ENCODE data around the gene SUPT20H. TPM values are rescaled to one million over a fixed set of nuclear protein-coding genes. Genes with fewer than 3 reads are reported as not detected.

Gene SUPT20H
- total and polyA plus RNA-seq, 2 experiments from 2014 or later: 68.7 to 98.2 TPM

GRCh38 chr13:37001921-37002250 is 57.6 kb downstream of the SUPT20H start:
- Histone ChIP-seq H2AFZ (no peak overlapping the region), H3K4me3 (peak overlapping the region; percentile 94), H3K36me3 (ENCODE audit: insufficient read depth) (peaks cover 40% of the 10 kb centered on the region), H4K20me1 (replicated peaks; ENCODE audit: insufficient read depth) (no peaks in the 10 kb centered on the region; the same call in 1 of the 2 replicates), H3K27me3 (ENCODE audit: insufficient read depth) (no peaks in the 10 kb centered on the region), H3K4me1 (ENCODE audit: insufficient read depth) (peaks cover 8% of the 10 kb centered on the region), H3K9me2 (ENCODE audit: insufficient read depth) (no peaks in the 10 kb centered on the region), H3F3A (replicated peaks; ENCODE audit: low read depth) (peaks cover 8% of the 10 kb centered on the region; the same call in 1 of the 2 replicates), H3K4me2 (peak overlapping the region; percentile 88), H3K27ac (ENCODE audit: low read depth) (peak overlapping the region; percentile 6; the same call in 1 of the 2 replicates), H3K79me2 (replicated peaks; ENCODE audit: insufficient read depth) (peaks cover 35% of the 10 kb centered on the region)
- no peak for DNase-seq (ENCODE audit: low spot score)
- peaks cover 3% of the 10 kb centered on the region; the same call in 1 of the 3 replicates for H3K9me3 Mint-ChIP-seq
- H3K36me3 Mint-ChIP-seq (ENCODE audit: low read depth): peaks cover 59% of the 10 kb centered on the region
- ATAC-seq: no peak
- peak overlapping the region; percentile 100 for H3K4me3 Mint-ChIP-seq
- H3K27me3 Mint-ChIP-seq (ENCODE audit: insufficient read depth, low read depth, poor library complexity): peaks cover 18% of the 10 kb centered on the region
- peaks cover 13% of the 10 kb centered on the region for H3K4me1 Mint-ChIP-seq
- TF ChIP-seq ZNF331 (CRISPR knock-in tag; IDR thresholded peaks at IDR 0.05; ENCODE audit: low read depth) (no peak), JUNB (IDR thresholded peaks at IDR 0.05; ENCODE audit: unreplicated experiment) (no peak), STAT1 (IDR thresholded peaks at IDR 0.05; ENCODE audit: unreplicated experiment) (no peak), ETS1 (IDR thresholded peaks at IDR 0.05) (no peak), EZH2phosphoT487 (IDR thresholded peaks at IDR 0.05; ENCODE audit: unreplicated experiment) (no peak), CREB1 (CRISPR knock-in tag; IDR thresholded peaks at IDR 0.05; ENCODE audit: low read depth) (no peak), CTCF (conservative IDR thresholded peaks at IDR 0.05; ENCODE audit: low read depth in 2 of 2) (no peak)
- H3K27ac Mint-ChIP-seq: peak overlapping the region; percentile 100

- Histone ChIP-seq H3K27me3 (ENCODE audit: insufficient read depth) (no peaks in the 10 kb centered on the region), H3K4me2 (peak within 1 kb of the TSS; percentile 88), H3K9me2 (ENCODE audit: insufficient read depth) (no peaks in the 10 kb centered on the region), H3K36me3 (ENCODE audit: insufficient read depth) (peaks cover 26% of the 10 kb centered on the region; the same call in 1 of the 2 replicates), H3K27ac (ENCODE audit: low read depth) (peak within 1 kb of the TSS; percentile 98), H3K4me3 (peak within 1 kb of the TSS; percentile 94), H3K79me2 (replicated peaks; ENCODE audit: insufficient read depth) (peaks cover 61% of the 10 kb centered on the region), H4K20me1 (replicated peaks; ENCODE audit: insufficient read depth) (peaks cover 15% of the 10 kb centered on the region), H3K4me1 (ENCODE audit: insufficient read depth) (peaks cover 8% of the 10 kb centered on the region), H3F3A (replicated peaks; ENCODE audit: low read depth) (peaks cover 4% of the 10 kb centered on the region; the same call in 1 of the 2 replicates), H2AFZ (peak within 1 kb of the TSS; percentile 80; the same call in 1 of the 2 replicates)
- DNase-seq (ENCODE audit: low spot score) (peak; percentile 93), ATAC-seq (peak; percentile 84)
- H3K27me3 Mint-ChIP-seq (ENCODE audit: insufficient read depth, low read depth, poor library complexity): peaks cover 18% of the 10 kb centered on the region
- H3K4me1 Mint-ChIP-seq: peaks cover 15% of the 10 kb centered on the region
- H3K4me3 Mint-ChIP-seq: peak within 1 kb of the TSS; percentile 100
- H3K27ac Mint-ChIP-seq: peak within 1 kb of the TSS; percentile 100
- H3K36me3 Mint-ChIP-seq (ENCODE audit: low read depth): peaks cover 35% of the 10 kb centered on the region
- H3K9me3 Mint-ChIP-seq: peaks cover 3% of the 10 kb centered on the region; the same call in 1 of the 3 replicates
- TF ChIP-seq ZNF462 (CRISPR knock-in tag; IDR thresholded peaks at IDR 0.05): no peak
- peak; percentile 69 for TF ChIP-seq POLR2AphosphoS5 (IDR thresholded peaks at IDR 0.05; ENCODE audit: low read depth)
- peak; percentile 38 for TF ChIP-seq CREB1 (CRISPR knock-in tag; IDR thresholded peaks at IDR 0.05; ENCODE audit: low read depth)
- peak; percentile 79 to 82 for TF ChIP-seq CTCF (conservative IDR thresholded peaks at IDR 0.05; ENCODE audit: low read depth in 2 of 2)
Measured at GRCh38 chr13:36999054-36999714, 60.3 kb downstream of the SUPT20H start, which contains the start of gene ALG5. ALG5 (minus strand) TSS chr13:36999340; CDS start chr13:36999300, 40 bp downstream.
